HS-5 (cell line): ENCODE measurements around the gene DTD2.
"Not testable (repeated sequence)": the region's sequence is repeated elsewhere in the genome, so short reads cannot be mapped to it uniquely, and the experiment has no call there.

Experiments
- DNase-seq: peaks from one replicate; pipeline ENCODE4 v3.0.0-alpha.2; 2012; ENCODE audit warnings: low read depth

DTD2 gene

DNA sequence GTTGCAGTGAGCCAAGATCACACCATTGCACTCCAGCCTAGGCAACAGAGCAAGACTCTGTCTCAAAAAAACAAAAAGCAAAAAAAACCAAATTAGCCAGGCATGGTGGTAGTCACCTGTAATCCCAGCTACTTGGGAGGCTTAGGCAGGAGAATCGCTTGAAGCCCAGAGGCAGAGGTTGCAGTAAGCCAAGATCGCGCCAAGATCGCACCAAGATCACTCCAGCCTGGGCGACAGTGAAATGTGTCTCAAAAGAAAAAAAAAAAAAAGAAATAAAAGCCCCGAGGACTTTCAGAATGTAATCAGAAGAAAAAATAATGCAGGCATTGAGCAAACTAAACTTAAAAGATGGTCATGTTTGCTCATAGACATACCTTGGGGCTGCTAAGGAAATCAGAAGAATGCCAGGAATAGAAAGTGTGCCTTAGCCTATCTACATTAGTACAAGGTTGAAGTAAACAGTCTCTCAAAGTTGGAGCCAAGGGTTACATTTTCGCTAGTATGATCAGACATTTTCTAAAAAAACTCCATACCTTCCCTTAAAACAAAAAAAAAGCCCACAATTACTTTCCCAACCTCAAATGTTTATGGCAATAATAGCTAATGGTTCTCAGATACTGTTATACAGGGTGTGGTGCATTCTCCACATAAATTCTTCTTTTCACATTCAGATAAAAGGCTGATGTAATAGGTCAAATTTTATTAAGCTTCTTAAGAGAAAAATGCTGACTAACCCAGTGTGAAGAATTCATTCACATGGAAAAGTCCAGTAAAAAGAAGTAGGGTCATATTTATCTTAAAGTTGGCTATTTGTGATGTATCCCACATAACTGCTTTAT lies 15.8 kb downstream of the DTD2 start:
- DNase-seq, result no peak

DNA sequence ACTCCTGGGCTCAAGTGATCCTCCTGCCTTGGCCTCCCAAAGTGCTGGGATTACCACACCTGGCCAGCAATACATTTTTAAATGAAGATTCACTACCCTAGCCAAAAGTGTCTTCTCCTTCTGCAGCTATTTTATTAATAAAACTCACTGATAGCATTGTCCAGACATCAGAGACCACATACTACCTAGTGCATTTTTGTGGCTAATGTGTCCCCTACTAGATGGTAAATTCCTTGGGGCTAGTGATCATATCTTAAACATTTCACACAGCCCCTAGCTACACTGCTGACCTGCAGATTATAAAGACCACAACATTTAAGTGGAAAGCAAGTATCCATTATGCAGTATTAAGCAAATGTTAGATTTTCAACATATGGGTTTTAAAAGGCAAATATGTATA lies 17.0 kb downstream of the DTD2 start:
- no peak for DNase-seq

DNA sequence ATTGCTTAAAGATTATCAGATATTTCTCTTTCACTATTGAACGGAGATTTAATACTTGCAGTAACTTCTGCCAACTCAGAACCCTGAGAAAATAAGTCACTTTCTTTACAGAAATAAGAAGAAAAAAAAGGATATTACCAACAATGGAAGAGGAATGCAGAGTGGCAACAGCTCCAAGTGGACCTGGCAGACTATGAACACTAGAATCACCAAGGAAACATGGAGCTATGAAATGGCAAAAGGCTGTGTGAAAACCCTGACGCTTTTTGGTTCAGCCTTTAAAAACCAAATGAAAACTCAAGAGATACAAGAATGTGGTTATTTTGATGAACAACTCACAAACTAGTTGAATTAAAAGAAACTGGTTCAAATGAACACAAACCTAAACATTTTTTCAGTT lies 17.7 kb downstream of the DTD2 start:
- DNase-seq, result no peak

DNA sequence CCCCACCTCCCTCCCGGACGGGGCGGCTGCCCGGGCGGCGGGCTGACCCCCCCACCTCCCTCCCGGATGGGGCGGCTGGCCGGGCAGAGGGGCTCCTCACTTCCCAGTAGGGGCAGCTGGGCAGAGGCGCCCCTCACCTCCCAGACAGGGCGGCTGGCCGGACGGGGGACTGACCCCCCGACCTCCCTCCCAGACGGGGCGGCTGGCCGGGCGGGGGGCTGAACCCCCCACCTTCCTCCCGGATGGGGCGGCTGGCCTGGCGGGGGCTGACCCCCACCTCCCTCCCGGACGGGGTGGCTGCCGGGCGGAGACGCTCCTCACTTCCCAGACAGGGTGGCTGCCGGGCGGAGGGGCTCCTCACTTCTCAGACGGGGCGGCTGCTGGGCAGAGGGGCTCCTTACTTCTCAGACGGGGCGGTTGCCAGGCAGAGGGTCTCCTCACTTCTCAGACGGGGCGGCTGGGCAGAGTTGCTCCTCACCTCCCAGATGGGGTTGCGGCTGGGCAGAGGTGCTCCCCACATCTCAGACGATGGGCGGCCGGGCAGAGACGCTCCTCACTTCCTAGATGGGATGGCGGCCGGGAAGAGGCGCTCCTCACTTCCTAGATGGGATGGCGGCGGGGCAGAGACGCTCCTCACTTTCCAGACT lies 20.1 kb downstream of the DTD2 start:
- DNase-seq, result not testable (repeated sequence)

DNA sequence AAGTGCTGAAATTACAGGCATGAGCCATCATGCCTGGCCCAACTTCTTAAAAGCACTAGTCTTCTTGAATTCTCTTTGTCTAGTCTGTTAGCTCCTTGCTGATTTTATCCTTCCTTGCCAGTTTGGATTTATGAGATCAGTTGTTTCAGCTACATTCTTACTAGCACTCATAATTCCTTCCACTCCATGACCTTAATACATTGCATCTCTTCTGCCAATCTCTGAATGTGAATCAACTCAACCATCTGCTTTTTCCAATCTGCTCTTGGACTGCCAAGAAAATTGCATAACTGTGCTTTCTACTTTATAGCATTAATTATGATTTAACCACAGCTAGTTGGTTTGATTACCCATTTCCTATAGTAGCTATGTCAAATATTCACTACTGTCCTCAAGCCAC lies 22.0 kb downstream of the DTD2 start:
- DNase-seq, result no peak

DNA sequence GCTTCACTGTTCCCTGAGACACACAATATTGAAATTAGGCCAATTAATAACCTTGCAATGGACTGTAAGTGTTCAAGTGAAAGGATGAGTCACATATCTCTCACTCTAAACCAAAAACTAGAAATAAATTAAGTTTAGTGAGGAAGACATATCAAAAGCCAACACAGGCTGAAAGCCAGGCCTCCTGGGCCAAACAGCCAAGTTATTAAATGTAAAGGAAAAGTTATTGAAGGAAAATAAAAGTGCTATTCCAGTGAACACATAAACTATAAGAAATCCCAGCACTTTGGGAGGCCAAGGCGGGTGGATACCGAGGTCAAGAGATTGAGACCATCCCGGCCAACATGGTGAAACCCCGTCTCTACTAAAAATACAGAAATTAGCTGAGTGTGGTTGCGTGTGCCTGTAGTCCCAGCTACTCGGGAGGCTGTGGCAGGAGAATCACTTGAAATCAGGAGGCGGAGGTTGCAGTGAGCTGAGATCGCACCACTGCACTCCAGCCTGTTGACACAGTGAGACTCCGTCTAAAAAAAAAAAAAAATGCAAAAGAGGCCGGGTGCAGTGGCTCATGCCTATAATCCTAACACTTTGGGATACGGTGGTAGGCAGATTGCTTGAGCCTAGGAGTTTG lies 26.6 kb downstream of the DTD2 start:
- no peak for DNase-seq

DNA sequence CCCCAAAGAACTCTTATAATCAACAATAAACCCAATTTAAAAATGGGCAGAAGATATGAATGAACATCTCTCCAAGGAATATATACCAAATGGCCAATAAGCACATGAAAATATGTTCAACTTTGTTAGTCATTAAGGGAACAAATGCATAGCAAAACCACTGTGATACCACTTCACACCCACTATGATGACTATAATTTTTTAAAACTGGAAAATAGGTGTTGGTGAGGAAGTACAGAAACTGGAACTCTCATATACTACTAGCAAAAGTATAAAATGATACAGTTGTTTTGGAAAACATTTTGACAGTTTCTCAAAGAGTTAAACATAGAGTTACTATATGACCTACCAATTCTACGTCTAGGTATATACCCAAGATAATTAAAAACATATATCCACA lies 27.5 kb downstream of the DTD2 start:
- no peak for DNase-seq

DNA sequence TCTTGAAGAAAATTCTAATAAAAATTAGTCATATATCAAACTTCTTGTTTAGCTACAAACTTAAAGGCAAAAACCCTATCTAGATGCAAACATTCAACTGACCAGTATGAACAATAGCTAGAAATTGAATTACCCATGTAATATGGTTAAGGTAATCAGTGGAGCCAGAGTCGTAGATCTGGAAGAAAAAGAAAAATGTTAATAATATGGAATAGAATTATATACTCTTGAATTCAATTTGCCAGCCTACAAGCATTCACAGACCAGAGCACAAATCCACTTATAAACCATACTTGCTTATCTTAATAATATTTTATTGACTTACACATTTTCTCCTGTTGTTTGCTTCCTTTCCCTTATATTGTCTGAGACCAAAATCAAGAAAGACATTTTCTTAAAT lies 29.3 kb downstream of the DTD2 start:
- no peak for DNase-seq

DNA sequence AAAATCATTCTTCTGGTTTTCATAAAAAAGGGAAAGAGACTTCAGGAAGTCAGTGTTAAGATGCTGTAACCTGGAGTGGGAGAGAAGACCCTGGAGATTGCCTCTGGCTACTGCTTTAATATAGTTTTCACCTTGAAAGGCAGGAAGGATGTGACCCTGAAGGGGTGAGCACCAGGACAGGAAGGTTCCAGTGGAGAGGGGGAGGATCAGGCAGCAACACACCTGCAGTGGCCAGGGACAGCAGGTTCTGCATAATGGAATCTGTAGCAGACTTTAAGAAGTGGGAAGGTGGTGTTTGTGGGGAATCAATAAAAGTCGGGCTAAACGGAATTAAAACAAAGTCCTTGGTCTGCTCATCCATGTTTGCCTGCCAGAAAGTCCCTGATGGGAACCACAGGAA lies 30.6 kb downstream of the DTD2 start:
- DNase-seq, result no peak

DNA sequence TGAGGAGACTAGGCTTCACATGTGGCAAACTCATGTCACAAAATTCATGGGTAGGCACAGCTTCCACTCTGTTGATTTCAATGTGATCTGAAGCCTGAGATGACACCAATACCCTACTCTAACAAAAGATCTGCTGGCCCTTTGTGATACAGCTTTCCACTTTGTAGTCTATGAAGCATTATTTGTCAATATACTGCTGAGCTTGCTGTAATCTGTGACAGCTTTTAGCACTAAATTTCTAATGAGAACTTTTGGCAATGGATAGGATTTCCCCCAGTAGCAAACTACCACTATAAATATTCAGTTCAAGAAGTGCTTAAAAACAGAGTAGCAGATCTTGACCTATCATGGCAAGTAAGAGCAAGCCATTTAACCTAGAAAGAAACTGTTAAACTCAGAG lies 31.4 kb downstream of the DTD2 start:
- DNase-seq, result no peak

DNA sequence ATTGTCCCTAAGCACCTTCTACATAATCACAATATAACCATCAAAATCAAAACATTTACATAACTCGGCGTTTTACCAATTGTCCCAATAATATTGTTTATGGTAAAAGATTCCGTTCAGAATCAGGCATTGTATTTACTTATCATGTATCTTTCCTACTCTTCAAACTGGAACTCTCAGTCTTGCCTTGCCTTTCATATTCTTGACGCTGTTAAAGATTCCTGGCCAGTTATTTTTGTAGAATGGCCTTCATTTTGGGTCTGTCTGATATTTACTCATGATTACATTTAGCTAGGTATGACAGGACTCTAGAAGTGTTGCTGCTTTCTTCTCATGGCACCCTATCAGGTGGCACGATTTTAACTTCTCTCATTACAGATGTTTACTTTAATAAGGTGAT lies 36.1 kb downstream of the DTD2 start:
- DNase-seq, result no peak

DNA sequence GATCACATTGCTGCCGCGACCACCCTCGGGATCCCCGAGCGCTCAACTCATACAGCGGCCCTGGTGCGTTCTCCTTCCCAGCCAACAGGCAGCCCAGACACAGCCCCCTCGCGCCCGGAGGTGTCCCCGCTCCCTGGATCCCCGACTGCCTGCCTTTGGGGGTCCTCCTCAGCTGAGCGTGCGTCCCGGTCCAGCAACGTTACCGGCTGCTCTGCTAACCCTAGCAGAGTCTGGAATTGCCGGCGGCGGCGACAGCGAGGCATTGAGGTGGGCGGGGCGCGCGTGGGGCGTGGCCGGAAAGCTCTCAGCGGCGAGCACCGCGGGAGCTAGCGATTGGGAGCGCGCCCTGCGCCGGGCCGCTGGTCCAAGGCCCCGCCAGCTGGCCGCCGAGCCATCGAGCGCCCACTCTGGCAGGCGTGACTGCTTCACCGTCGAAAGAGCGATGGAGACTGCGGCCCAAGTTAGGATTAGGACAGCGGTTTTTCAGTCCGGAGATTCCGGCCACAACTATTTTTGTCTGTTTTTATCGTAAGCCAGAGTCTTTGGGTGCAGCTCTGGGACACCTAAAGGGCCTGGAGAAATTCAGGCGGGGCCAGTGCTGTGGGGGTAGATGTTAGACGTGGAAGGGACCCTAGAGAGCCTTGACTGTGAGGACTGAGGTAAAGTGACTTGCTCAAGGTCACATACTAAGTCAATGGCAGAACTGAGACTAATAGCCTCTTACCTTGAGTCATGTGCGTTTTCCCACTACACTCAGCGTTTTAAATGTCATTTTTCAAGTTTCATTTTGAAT lies 36.8 kb downstream of the DTD2 start, which contains the start of gene HEATR5A:
TSS of gene HEATR5A (minus strand) at position 232 of the 793 bp plus-strand sequence. CDS start 17,575 bp downstream, outside the sequence.
- peak; percentile 67 for DNase-seq

DNA sequence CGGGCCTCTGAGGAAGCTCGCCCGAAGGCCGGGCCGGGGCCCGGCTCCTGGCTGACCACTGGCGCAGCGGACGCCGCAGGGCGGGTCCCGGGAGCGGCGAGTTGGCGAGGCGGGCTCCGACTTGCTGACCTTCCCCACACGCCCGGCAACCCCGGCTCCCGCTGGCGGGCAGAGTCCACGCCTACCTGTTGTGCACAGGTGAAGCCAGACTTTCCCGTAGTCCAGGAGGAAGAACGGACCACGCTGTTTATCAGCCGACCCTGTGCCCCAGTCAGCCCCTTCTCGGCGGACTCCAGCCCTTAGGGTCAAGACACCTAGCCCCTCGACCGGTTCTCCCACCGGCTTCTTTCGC lies 37.4 kb downstream of the DTD2 start:
- no peak for DNase-seq

DNA sequence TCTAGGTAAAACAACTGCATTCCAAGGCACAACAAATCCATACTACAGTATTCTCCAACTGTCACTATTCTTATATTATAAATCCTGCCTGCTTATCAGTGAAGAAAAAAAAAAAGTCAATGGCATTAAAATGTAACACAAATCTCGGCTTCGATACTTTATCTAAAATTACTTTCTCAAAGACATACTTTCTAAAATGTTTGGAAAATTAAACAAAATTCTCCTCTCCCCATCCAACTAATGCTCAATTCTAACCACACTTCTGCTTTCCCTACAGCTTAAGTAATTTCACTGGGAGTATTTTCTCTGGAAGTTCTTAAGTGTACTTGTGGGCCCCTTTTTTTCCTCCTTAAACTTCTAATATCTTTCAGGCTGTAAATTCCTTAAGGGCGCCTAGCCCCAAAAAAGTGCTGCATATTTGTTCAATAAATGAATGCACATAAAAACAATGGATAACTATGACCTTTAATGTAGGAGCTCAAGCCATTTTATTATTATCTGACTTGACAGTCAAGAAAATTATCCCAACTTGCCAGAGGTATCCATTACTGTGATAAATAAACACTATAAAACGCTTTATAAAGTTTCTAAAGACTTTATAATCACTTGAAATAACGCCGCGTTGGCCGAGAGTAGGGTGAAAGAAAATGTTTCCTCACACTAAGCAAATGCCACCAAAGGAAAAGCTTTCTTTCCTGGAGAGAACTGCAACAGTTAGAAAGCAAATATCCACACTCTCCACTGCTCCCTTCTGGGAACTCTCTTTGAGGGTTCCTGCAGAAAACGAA lies 37.9 kb downstream of the DTD2 start:
- DNase-seq, result no peak

DNA sequence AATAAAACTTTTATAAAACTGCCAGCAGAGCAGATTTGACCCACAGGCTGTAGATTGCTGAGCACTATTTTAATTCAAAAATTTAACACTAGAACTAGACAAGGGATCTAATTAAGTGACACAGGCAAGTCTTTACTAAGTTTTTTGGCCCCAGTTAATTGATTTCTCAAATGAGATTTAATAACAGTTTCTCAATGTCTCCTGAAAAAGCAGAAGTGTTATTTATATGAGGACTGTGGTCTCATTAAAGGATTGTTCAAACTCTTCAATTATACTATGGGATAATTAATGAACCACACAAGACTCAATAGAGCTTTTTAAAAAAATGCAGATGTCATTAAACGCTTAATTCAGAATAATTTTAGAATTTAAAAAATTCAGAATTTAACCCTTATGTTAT lies 38.9 kb downstream of the DTD2 start:
- no peak for DNase-seq

DNA sequence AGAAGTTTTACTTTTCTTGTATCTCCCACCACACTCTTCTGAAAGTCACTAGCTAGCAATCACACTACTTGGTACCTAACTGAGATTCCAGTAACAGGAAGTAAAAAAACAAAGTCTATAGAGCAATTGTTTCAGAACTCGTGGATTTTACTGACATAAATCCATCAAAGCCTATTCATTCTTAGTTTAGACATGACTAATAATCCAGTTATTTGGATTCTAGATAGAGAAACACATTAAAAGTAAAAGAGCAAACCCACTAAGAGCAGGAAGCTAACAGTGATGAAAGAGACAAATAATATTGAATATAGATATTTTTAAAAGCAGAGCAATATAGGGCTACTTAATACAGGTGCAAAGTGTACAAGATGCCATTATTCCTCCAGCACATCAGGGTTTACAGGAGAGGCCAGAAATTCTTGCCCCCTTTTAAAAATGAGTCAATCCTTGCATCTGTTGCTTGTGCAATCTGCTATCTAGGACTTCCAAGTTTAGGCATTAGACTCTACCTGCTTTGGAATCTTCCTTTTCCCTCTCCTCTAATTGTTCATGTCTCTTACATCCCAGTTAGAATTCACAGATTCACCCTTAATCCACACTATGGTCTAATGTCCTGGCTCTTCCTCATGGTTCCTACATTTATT lies 43.0 kb downstream of the DTD2 start:
- DNase-seq, result no peak

DNA sequence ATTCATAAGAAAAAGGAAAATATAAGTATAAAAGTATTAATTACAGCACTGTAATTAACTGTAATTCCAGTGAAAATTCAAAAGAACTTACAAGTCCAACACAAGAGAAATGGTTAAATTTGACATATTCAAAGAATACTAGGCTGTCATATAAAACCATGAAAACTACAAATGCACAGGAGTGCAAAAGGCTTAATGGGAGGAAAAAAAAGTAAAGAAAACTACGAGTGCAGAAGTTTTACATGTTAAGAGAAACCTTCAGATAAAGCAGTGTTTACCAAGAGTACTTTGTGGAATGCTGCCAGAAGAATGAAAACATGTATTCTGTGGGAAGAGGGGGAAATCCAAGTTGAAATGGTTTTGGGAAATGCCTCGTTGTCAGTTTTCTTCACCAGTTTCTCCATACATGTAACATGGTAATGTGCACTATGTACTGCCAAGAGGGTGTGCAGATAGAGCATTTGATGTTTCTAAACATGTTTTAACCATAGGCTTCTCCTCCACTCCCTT lies 46.0 kb downstream of the DTD2 start:
- DNase-seq, result no peak

DNA sequence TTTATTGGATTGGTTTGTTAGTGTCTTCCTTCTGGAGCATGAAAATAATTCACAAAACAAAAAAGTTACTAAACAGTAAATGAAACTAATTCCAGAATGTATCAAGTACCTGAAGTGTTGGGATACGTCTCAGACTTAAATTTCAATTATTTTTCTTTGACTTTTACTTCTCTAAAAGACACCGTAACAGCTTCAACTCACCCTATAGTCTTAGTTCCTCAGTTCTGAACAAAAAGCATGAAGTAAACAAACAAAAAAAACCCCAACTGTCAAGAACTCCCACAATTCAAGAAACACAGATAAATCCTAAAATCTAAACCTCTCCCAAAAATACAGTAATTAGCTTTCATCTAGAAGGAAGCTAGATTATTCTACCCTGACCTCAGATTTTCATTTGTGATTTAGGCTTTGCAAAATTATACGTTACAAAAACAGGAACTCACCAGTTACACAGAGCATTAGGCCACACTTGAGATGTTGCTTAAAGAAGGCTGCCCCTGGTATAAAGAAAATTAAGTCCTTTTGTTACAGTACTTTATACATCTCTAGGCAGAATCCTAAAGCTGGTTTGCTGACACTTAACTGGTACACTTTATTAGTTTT lies 47.2 kb downstream of the DTD2 start:
- no peak for DNase-seq

DNA sequence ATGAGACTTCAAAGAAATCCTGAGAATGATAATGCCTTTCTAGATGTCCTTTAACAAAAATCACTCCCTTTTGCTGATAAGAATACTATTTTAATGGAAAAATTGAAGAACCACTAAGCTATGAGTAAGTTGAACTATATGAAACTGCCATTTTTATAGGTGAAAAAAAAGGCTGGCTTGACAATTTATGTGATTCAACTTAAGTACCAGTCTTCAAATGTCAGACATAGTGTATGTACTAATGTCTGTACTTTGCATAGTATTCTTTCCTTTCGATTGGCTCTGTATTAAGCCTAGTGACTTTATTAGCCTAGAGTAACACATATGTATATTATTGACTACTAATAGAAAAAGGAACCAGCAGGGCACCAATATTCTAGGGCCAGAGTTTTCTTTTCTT lies 48.9 kb downstream of the DTD2 start:
- no peak for DNase-seq

DNA sequence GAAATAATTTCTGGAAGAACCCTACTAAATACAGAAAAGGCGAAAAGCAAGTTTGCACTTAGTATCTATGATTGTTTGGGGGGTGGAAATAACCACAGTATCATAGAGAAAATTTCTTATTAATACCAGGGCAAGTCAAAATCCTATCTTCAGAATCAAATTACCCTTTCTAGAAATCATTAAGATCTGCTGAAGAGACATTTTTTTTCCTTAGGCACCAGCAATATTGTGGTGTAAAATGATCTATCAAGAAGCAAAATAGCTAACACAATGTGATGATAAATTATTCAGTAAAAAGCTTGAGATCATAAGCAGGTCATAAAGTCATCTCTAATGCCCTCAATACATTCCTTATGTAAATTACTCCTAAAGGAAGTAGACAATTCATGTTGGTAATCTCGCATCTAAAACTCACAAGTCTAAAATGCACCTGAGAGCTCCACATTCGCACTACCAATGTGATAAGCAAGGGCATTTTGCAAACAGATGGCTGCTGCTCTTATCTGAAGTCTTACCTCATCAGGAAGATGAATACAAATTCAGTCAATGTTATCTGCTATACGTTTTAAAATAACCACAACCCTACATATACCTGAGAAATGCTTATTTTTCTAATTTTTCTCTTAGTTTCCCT lies 51.6 kb downstream of the DTD2 start:
- no peak for DNase-seq
